ENCODE measurements around the gene TIMM50.

DNA sequence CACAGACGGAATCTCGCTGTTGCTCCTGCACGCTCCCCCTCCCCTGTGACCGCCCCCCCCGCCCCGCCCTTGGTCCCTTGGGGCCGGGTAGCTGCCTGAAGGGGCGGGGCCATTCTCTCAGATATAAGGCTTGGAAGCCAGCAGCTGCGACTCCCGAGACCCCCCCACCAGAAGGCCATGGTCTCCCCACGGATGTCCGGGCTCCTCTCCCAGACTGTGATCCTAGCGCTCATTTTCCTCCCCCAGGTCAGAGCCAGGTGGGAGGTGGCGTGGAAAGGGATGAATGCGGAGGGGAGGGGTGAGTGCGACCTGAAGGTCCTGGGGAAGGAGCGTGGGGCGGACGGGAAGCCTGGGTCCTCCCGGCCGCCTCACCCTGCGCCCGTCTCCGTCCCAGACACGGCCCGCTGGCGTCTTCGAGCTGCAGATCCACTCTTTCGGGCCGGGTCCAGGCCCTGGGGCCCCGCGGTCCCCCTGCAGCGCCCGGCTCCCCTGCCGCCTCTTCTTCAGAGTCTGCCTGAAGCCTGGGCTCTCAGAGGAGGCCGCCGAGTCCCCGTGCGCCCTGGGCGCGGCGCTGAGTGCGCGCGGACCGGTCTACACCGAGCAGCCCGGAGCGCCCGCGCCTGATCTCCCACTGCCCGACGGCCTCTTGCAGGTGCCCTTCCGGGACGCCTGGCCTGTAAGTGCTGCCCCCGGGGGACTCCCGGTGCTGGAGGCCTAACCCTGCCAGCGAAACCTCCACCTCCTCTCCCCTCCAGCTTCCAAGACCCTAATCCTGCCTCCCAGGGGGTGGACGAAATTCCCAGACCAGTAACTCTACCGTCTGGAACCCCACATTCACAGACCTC is 18.4 kb downstream of the TIMM50 start, which contains the start of gene DLL3:
- TF ChIP-seq, protein P1, sequence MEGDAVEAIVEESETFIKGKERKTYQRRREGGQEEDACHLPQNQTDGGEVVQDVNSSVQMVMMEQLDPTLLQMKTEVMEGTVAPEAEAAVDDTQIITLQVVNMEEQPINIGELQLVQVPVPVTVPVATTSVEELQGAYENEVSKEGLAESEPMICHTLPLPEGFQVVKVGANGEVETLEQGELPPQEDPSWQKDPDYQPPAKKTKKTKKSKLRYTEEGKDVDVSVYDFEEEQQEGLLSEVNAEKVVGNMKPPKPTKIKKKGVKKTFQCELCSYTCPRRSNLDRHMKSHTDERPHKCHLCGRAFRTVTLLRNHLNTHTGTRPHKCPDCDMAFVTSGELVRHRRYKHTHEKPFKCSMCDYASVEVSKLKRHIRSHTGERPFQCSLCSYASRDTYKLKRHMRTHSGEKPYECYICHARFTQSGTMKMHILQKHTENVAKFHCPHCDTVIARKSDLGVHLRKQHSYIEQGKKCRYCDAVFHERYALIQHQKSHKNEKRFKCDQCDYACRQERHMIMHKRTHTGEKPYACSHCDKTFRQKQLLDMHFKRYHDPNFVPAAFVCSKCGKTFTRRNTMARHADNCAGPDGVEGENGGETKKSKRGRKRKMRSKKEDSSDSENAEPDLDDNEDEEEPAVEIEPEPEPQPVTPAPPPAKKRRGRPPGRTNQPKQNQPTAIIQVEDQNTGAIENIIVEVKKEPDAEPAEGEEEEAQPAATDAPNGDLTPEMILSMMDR (IDR thresholded peaks at IDR 0.05) = no peak
- TF ChIP-seq TAF1 (IDR thresholded peaks at IDR 0.05; ENCODE audit: borderline replicate concordance, low read depth, low read length) (no peak), RAD21 (IDR thresholded peaks at IDR 0.05; ENCODE audit: low read length) (no peak), SMC3 (IDR thresholded peaks at IDR 0.05; ENCODE audit: low read depth, low read length) (no peak), FOXM1 (IDR thresholded peaks at IDR 0.05; ENCODE audit: low read depth) (no peak), MXI1 (IDR thresholded peaks at IDR 0.05; ENCODE audit: low read depth, low read length) (no peak), RXRA (IDR thresholded peaks at IDR 0.05; ENCODE audit: borderline replicate concordance, low read depth) (no peak), SIN3A (IDR thresholded peaks at IDR 0.05; ENCODE audit: borderline replicate concordance, low read depth, low read length) (no peak), EZH2phosphoT487 (IDR thresholded peaks at IDR 0.05; ENCODE audit: borderline replicate concordance, low read depth) (no peak)
- TF ChIP-seq, protein P2, sequence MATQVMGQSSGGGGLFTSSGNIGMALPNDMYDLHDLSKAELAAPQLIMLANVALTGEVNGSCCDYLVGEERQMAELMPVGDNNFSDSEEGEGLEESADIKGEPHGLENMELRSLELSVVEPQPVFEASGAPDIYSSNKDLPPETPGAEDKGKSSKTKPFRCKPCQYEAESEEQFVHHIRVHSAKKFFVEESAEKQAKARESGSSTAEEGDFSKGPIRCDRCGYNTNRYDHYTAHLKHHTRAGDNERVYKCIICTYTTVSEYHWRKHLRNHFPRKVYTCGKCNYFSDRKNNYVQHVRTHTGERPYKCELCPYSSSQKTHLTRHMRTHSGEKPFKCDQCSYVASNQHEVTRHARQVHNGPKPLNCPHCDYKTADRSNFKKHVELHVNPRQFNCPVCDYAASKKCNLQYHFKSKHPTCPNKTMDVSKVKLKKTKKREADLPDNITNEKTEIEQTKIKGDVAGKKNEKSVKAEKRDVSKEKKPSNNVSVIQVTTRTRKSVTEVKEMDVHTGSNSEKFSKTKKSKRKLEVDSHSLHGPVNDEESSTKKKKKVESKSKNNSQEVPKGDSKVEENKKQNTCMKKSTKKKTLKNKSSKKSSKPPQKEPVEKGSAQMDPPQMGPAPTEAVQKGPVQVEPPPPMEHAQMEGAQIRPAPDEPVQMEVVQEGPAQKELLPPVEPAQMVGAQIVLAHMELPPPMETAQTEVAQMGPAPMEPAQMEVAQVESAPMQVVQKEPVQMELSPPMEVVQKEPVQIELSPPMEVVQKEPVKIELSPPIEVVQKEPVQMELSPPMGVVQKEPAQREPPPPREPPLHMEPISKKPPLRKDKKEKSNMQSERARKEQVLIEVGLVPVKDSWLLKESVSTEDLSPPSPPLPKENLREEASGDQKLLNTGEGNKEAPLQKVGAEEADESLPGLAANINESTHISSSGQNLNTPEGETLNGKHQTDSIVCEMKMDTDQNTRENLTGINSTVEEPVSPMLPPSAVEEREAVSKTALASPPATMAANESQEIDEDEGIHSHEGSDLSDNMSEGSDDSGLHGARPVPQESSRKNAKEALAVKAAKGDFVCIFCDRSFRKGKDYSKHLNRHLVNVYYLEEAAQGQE (IDR thresholded peaks at IDR 0.05; ENCODE audit: low read depth, low read length) = no peak
- TF ChIP-seq, protein P3, sequence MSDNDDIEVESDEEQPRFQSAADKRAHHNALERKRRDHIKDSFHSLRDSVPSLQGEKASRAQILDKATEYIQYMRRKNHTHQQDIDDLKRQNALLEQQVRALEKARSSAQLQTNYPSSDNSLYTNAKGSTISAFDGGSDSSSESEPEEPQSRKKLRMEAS (IDR thresholded peaks at IDR 0.05; ENCODE audit: low read depth) = no peak
